ENCODE results near the gene CHST9.

- TF ChIP-seq, protein P1, sequence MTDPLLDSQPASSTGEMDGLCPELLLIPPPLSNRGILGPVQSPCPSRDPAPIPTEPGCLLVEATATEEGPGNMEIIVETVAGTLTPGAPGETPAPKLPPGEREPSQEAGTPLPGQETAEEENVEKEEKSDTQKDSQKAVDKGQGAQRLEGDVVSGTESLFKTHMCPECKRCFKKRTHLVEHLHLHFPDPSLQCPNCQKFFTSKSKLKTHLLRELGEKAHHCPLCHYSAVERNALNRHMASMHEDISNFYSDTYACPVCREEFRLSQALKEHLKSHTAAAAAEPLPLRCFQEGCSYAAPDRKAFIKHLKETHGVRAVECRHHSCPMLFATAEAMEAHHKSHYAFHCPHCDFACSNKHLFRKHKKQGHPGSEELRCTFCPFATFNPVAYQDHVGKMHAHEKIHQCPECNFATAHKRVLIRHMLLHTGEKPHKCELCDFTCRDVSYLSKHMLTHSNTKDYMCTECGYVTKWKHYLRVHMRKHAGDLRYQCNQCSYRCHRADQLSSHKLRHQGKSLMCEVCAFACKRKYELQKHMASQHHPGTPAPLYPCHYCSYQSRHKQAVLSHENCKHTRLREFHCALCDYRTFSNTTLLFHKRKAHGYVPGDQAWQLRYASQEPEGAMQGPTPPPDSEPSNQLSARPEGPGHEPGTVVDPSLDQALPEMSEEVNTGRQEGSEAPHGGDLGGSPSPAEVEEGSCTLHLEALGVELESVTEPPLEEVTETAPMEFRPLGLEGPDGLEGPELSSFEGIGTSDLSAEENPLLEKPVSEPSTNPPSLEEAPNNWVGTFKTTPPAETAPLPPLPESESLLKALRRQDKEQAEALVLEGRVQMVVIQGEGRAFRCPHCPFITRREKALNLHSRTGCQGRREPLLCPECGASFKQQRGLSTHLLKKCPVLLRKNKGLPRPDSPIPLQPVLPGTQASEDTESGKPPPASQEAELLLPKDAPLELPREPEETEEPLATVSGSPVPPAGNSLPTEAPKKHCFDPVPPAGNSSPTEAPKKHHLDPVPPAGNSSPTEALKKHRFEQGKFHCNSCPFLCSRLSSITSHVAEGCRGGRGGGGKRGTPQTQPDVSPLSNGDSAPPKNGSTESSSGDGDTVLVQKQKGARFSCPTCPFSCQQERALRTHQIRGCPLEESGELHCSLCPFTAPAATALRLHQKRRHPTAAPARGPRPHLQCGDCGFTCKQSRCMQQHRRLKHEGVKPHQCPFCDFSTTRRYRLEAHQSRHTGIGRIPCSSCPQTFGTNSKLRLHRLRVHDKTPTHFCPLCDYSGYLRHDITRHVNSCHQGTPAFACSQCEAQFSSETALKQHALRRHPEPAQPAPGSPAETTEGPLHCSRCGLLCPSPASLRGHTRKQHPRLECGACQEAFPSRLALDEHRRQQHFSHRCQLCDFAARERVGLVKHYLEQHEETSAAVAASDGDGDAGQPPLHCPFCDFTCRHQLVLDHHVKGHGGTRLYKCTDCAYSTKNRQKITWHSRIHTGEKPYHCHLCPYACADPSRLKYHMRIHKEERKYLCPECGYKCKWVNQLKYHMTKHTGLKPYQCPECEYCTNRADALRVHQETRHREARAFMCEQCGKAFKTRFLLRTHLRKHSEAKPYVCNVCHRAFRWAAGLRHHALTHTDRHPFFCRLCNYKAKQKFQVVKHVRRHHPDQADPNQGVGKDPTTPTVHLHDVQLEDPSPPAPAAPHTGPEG (CRISPR knock-in tag; IDR thresholded peaks at IDR 0.05): no peak
- TF ChIP-seq, protein P2, sequence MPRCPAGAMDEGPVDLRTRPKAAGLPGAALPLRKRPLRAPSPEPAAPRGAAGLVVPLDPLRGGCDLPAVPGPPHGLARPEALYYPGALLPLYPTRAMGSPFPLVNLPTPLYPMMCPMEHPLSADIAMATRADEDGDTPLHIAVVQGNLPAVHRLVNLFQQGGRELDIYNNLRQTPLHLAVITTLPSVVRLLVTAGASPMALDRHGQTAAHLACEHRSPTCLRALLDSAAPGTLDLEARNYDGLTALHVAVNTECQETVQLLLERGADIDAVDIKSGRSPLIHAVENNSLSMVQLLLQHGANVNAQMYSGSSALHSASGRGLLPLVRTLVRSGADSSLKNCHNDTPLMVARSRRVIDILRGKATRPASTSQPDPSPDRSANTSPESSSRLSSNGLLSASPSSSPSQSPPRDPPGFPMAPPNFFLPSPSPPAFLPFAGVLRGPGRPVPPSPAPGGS (CRISPR knock-in tag; IDR thresholded peaks at IDR 0.05): no peak
- no peak for TF ChIP-seq RBFOX2 (IDR thresholded peaks at IDR 0.05; ENCODE audit: low read depth, low read length)
- TF ChIP-seq, protein P3, sequence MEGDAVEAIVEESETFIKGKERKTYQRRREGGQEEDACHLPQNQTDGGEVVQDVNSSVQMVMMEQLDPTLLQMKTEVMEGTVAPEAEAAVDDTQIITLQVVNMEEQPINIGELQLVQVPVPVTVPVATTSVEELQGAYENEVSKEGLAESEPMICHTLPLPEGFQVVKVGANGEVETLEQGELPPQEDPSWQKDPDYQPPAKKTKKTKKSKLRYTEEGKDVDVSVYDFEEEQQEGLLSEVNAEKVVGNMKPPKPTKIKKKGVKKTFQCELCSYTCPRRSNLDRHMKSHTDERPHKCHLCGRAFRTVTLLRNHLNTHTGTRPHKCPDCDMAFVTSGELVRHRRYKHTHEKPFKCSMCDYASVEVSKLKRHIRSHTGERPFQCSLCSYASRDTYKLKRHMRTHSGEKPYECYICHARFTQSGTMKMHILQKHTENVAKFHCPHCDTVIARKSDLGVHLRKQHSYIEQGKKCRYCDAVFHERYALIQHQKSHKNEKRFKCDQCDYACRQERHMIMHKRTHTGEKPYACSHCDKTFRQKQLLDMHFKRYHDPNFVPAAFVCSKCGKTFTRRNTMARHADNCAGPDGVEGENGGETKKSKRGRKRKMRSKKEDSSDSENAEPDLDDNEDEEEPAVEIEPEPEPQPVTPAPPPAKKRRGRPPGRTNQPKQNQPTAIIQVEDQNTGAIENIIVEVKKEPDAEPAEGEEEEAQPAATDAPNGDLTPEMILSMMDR (CRISPR knock-in tag; IDR thresholded peaks at IDR 0.05): no peak
Observed at GRCh38 chr18:26875040-26875654, 310.0 kb downstream of the CHST9 start.
